BJ (cell line): Measurements from ENCODE around the gene KCNQ1OT1. TPM values are rescaled to one million over a fixed set of nuclear protein-coding genes. Genes with fewer than 3 reads are reported as not detected.

Source experiments
- CTCF ChIA-PET: fragments of 350-600 bp; formaldehyde crosslinking; extraction: SDS; loops from one replicate; lab custom pipeline; 2021; ENCODE audit warnings: antibody characterized with exemption, inconsistent platforms; lab: Yijun Ruan, JAX
- POLR2A ChIA-PET: fragments of 300-600 bp; sonication (Branson Sonifier 250); formaldehyde crosslinking; extraction: SDS; loops from one replicate; lab custom pipeline; 2021; ENCODE audit warnings: antibody characterized with exemption; lab: Charles Lee
- DNase-seq: peaks from one replicate; pipeline ENCODE4 v3.0.0-alpha.2; 2011; ENCODE audit warnings: low read depth
- H3K27me3 ChIP-seq: 2 replicates; pipeline ENCODE4 v1.6.0; 2011; ENCODE audit warnings: low read length; ENCODE audit not compliant: control insufficient read depth, insufficient read depth
- H3K36me3 ChIP-seq: 2 replicates; pipeline ENCODE4 v1.5.1; 2011; ENCODE audit warnings: low read length; ENCODE audit not compliant: control insufficient read depth, insufficient read depth
- H3K4me3 ChIP-seq: 2 replicates; pipeline ENCODE4 v1.5.1; 2011; ENCODE audit warnings: low read depth, mild to moderate bottlenecking, control low read depth, low read length
- polyA plus RNA-seq: library from polyadenylated mRNA; depleted of rRNA; stranded (reverse); fragments of >200 nt; gene quantifications from 2 replicates; pipeline ENCODE4 v1.2.3, GENCODE V29; 2011
- TF ChIP-seq, protein P1 (sequence below): IDR thresholded peaks from 2 replicates; pipeline ENCODE4 v1.5.1; 2011; ENCODE audit warnings: low read depth, mild to moderate bottlenecking, control low read depth, inconsistent platforms, low read length, moderate library complexity; ENCODE audit not compliant: insufficient read depth

The KCNQ1OT1 gene
- polyA plus RNA-seq, 1 experiment = 0.16 TPM

DNA sequence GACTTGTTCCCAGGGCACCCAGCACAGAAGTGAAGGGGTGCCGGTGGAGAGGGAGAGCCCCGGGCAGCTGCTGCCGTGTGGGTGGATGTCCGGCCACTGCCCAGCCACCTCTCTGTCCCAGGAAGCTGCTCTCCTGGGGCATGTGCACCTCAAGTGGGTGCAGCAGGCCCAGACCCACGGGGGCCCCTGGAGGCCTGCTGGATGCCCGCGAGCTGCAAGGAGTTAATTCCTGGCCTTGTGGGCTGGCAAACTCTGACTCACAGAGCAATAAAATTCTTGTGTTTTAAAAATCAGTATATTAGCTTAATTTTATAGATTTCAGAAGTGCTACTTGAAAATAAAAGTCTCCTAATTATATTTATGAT is 37.4 kb upstream of the KCNQ1OT1 start:
- DNase-seq = no peak
- POLR2A ChIA-PET = no interaction called here
- Histone ChIP-seq H3K36me3 (no peaks in the 10 kb centered on the region), H3K4me3 (no peak overlapping the region), H3K27me3 (no peaks in the 10 kb centered on the region; the same call in 1 of the 2 replicates)
- TF ChIP-seq, protein P1, sequence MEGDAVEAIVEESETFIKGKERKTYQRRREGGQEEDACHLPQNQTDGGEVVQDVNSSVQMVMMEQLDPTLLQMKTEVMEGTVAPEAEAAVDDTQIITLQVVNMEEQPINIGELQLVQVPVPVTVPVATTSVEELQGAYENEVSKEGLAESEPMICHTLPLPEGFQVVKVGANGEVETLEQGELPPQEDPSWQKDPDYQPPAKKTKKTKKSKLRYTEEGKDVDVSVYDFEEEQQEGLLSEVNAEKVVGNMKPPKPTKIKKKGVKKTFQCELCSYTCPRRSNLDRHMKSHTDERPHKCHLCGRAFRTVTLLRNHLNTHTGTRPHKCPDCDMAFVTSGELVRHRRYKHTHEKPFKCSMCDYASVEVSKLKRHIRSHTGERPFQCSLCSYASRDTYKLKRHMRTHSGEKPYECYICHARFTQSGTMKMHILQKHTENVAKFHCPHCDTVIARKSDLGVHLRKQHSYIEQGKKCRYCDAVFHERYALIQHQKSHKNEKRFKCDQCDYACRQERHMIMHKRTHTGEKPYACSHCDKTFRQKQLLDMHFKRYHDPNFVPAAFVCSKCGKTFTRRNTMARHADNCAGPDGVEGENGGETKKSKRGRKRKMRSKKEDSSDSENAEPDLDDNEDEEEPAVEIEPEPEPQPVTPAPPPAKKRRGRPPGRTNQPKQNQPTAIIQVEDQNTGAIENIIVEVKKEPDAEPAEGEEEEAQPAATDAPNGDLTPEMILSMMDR = no peak
- CTCF ChIA-PET = interaction anchor here (1.0 kb wide), 1 partner anchor 151 kb away, joined by 3 read pairs; no protein-coding TSS in a partner anchor

DNA sequence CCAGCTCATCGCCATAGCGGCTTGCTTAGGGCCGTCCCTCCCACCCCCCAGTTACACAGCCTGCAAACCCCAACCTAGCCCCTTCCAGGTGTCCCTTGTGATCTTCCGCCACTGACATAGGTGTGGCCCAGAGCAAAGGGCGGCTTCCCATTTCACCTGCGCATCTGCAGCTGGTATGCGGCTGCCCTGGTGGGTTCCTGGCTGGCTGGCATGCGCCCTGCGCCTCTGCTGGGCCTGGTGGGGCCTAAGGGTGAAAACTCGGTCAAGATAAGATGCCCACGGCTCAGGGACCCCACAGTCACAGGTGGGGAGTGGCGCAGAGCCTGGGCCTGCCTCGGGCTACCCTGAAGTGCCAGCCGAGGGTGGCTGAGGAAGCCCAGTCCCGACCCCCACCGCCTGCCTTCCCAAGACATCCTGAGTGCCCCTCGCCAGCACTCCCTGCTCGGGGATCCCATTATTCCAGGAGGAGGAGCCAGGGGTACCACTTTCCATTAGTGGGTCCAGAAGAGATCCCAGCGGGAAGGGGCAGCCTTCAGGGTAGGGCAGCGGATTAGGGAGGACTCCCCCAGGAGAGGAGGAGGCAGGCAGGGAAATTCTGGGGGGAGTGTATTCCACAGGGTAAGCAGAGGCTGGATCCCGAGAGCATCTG is 36.9 kb upstream of the KCNQ1OT1 start:
- CTCF ChIA-PET = interaction anchor here (1.0 kb wide), 1 partner anchor 151 kb away, joined by 3 read pairs; no protein-coding TSS in a partner anchor
- TF ChIP-seq, protein P1 = no peak
- POLR2A ChIA-PET = no interaction called here
- no peak for DNase-seq
- Histone ChIP-seq H3K4me3 (no peak overlapping the region), H3K36me3 (no peaks in the 10 kb centered on the region), H3K27me3 (no peaks in the 10 kb centered on the region; the same call in 1 of the 2 replicates)

DNA sequence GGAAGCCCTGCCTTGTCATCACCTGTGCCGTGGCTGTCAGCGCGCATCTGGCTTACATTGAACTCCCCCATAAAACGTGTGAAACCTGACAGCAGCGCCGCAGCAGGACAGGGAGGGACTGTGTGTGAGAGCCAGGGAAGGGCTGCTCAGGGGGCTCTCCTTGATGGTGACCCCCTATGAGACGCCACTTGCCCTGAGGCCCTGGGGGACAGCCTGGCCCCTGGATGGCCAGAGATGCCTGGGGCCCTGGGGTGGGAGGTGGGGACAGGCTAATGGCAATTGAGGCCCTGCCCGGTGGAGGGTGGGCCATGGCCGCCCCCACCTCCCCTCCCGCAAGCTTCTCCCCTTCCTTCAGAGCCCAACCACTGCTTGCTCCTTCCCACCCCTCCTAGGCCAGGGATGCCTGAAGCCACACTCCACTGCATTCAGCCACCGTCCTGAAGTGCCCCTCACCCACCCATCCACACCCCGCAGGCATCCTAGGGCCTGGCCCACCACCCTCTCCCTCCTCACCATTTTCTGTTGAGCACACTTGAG is 35.3 kb upstream of the KCNQ1OT1 start:
- POLR2A ChIA-PET = no interaction called here
- Histone ChIP-seq H3K36me3 (no peaks in the 10 kb centered on the region), H3K4me3 (no peak overlapping the region), H3K27me3 (no peaks in the 10 kb centered on the region; the same call in 1 of the 2 replicates)
- CTCF ChIA-PET = interaction anchor here (1.6 kb wide), 1 partner anchor 202 kb away, joined by 4 read pairs; no protein-coding TSS in a partner anchor
- DNase-seq = no peak
- TF ChIP-seq, protein P1 = no peak

DNA sequence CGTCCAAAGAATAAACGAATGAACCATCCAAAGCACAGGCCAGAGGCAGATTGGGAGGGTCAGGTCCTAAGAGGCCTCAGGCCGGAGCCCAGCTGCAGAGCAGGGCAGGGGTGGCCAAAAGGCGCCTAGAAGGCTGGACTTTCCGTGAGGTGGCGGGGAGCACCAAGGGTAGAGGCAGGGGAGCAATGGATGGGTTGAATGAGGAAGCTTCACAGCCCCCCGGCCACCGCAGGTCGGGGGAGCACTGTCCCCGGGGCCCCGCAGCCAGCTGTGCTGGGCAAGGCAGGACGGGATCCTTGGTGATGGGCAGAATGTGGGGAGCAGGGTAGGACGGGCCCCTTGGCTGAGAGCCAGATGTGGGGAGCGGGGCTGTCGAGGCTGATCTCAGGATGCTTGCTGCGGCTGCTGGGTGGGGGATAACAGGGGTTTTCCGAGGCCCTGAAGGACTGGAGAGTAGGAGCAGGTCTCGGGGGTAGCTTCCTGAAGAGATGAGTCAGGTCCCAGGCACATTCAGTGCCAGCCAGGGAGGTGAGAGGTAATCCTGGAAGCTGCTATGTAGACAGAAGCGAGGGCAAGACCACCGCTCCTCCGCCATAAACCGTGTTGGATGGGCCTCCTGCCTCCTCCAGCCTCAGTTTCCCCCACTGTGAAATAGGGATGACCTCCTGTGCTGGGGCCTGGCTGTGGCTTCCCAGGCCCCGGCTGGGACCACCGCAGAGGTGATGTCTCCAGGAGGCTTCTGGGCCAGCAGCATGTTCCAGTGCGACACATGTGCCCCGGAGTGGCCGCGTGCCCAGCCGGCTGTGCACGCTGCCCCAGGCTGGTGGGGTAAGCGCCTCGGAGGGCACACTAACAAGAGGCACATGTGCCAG is 34.6 kb upstream of the KCNQ1OT1 start:
- DNase-seq = no peak
- CTCF ChIA-PET = interaction anchor here (1.2 to 1.6 kb wide), 2 partner anchors 10 to 201 kb away, joined by 3 to 4 read pairs; no protein-coding TSS in a partner anchor
- H3K36me3 ChIP-seq = no peaks in the 10 kb centered on the region
- no peak overlapping the region for H3K4me3 ChIP-seq
- POLR2A ChIA-PET = no interaction called here
- H3K27me3 ChIP-seq = peaks cover 2% of the 10 kb centered on the region; the same call in 1 of the 2 replicates
- TF ChIP-seq, protein P1 = no peak
